GM19397 (cell line): ENCODE measurements around the gene NOS2.
"Not testable (repeated sequence)": the region's sequence is repeated elsewhere in the genome, so short reads cannot be mapped to it uniquely, and the experiment has no call there.

Experiments
- ATAC-seq: cut with Tn5 transposase; IDR thresholded peaks from one replicate; pipeline ENCODE4 v1.9.1; 2021; ENCODE audit warnings: mild to moderate bottlenecking, moderate library complexity; ENCODE audit not compliant: unreplicated experiment

Gene NOS2

GRCh38 chr17:27800522-27800921 lies at the start of gene NOS2:
Gene NOS2, minus strand, starts transcription at chr17:27800529. Its CDS starts 1,720 bp downstream, at chr17:27798809.
- ATAC-seq = no peak

GRCh38 chr17:27849474-27850185 lies 49.3 kb upstream of the NOS2 start:
- ATAC-seq = no peak

GRCh38 chr17:27848931-27849330 lies 48.6 kb upstream of the NOS2 start:
- ATAC-seq = no peak

GRCh38 chr17:27846808-27847307 lies 46.5 kb upstream of the NOS2 start:
- not testable (repeated sequence) for ATAC-seq

GRCh38 chr17:27846042-27846655 lies 45.8 kb upstream of the NOS2 start:
- ATAC-seq = no peak

GRCh38 chr17:27845264-27846041 lies 45.1 kb upstream of the NOS2 start:
- ATAC-seq = no peak

- no peak for ATAC-seq
Observed at GRCh38 chr17:27840688-27841087, 40.4 kb upstream of the NOS2 start.

- ATAC-seq = not testable (repeated sequence)
Observed at GRCh38 chr17:27840406-27840678, 40.0 kb upstream of the NOS2 start.

GRCh38 chr17:27839571-27840405 lies 39.5 kb upstream of the NOS2 start:
- not testable (repeated sequence) for ATAC-seq

- not testable (repeated sequence) for ATAC-seq
Observed at GRCh38 chr17:27838607-27839006, 38.3 kb upstream of the NOS2 start.

GRCh38 chr17:27837769-27838168 lies 37.4 kb upstream of the NOS2 start:
- not testable (repeated sequence) for ATAC-seq

- ATAC-seq = no peak
Observed at GRCh38 chr17:27836651-27837050, 36.3 kb upstream of the NOS2 start.

- no peak for ATAC-seq
Observed at GRCh38 chr17:27834571-27834970, 34.2 kb upstream of the NOS2 start.

GRCh38 chr17:27832831-27833230 lies 32.5 kb upstream of the NOS2 start:
- ATAC-seq = no peak

GRCh38 chr17:27829888-27830287 lies 29.6 kb upstream of the NOS2 start:
- not testable (repeated sequence) for ATAC-seq

GRCh38 chr17:27829143-27829711 lies 28.9 kb upstream of the NOS2 start:
- not testable (repeated sequence) for ATAC-seq

GRCh38 chr17:27825459-27825858 lies 25.1 kb upstream of the NOS2 start:
- no peak for ATAC-seq

GRCh38 chr17:27824745-27825144 lies 24.4 kb upstream of the NOS2 start:
- no peak for ATAC-seq

GRCh38 chr17:27824176-27824715 lies 23.9 kb upstream of the NOS2 start:
- ATAC-seq = no peak

GRCh38 chr17:27822108-27822507 lies 21.8 kb upstream of the NOS2 start:
- ATAC-seq = not testable (repeated sequence)
